CD4-positive, alpha-beta T cell treated with Interleukin-10 for 1 hour (primary cell): ENCODE measurements around the gene HMX1.

Experiments used
- DNase-seq: peaks from one replicate; pipeline ENCODE4 v3.0.0-alpha.2; 2020

Gene HMX1

GRCh38 chr4:8854931-8855330 lies 16.7 kb downstream of the HMX1 start:
- no peak for DNase-seq

- DNase-seq, result no peak
Measured at GRCh38 chr4:8854016-8854415, 17.6 kb downstream of the HMX1 start.

GRCh38 chr4:8853249-8853648 lies 18.4 kb downstream of the HMX1 start:
- DNase-seq, result no peak

- DNase-seq, result no peak
Measured at GRCh38 chr4:8852118-8852704, 19.4 kb downstream of the HMX1 start.

- DNase-seq, result no peak
Measured at GRCh38 chr4:8851321-8852117, 20.1 kb downstream of the HMX1 start.

GRCh38 chr4:8850830-8851188 lies 20.8 kb downstream of the HMX1 start:
- no peak for DNase-seq

- DNase-seq, result no peak
Measured at GRCh38 chr4:8850074-8850829, 21.4 kb downstream of the HMX1 start.

GRCh38 chr4:8849266-8850073 lies 22.2 kb downstream of the HMX1 start:
- DNase-seq, result no peak

GRCh38 chr4:8848507-8849265 lies 23.0 kb downstream of the HMX1 start:
- no peak for DNase-seq

GRCh38 chr4:8847764-8848163 lies 23.9 kb downstream of the HMX1 start:
- DNase-seq, result no peak

GRCh38 chr4:8847331-8847730 lies 24.3 kb downstream of the HMX1 start:
- no peak for DNase-seq

- DNase-seq, result no peak
Measured at GRCh38 chr4:8846826-8847225, 24.8 kb downstream of the HMX1 start.

- DNase-seq, result no peak
Measured at GRCh38 chr4:8846046-8846720, 25.5 kb downstream of the HMX1 start.

- no peak for DNase-seq
Measured at GRCh38 chr4:8844976-8845690, 26.5 kb downstream of the HMX1 start.

GRCh38 chr4:8843597-8843996 lies 28.0 kb downstream of the HMX1 start:
- no peak for DNase-seq

GRCh38 chr4:8842614-8843013 lies 29.0 kb downstream of the HMX1 start:
- no peak for DNase-seq

GRCh38 chr4:8841678-8842268 lies 29.9 kb downstream of the HMX1 start:
- DNase-seq, result no peak

- DNase-seq, result no peak
Measured at GRCh38 chr4:8840816-8841455, 30.7 kb downstream of the HMX1 start.

GRCh38 chr4:8840006-8840793 lies 31.4 kb downstream of the HMX1 start:
- DNase-seq, result no peak
